Hematopoietic multipotent progenitor cell treated with erythropoietin and hydrocortisone succinate and interleukin-3 and kit ligand, for 17 days (in vitro differentiated cells): ENCODE results near the gene LAMA3.

Experiments used
- DNase-seq: peaks from one replicate; pipeline ENCODE4 v3.0.0-alpha.2; 2015; ENCODE audit warnings: low spot score

LAMA3 gene

GRCh38 chr18:23879544-23879943 is 190.3 kb downstream of the LAMA3 start:
- no peak for DNase-seq

- DNase-seq = no peak
These were observed 190.8 kb downstream of the LAMA3 start for GRCh38 chr18:23879966-23880565.

DNA sequence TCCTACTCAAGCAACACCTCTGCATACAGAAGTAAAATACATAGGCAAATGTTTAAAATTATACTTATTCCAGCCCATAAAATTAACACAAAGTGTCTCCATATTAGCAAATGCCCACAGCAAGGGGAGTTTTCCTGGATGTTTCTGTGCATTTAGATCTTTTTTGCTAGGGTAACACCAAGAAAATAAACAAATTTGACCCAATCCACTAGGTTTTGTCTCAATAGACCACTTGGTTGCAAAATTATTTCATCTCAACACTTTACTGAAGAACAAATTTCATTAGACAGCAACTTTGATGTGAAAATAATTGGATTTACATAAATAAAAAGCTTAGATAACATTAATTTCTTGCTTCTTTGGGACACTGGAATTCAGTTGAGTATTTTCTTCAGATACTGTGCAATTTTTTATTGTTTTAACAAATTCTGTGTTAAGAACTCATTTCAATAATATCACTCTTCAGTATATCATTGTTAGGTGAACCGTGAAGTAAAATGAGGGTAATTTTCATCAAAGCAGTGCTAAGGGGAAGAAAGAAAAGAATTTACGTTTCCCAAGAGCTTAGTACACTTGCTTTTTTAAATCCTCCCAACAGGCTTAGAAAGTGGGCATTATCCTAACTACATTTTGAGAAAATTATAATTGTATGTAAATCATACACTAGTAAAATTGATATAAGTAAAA is 191.8 kb downstream of the LAMA3 start:
- DNase-seq = no peak

GRCh38 chr18:23881778-23882177 is 192.5 kb downstream of the LAMA3 start:
- DNase-seq = no peak

GRCh38 chr18:23882616-23883276 is 193.5 kb downstream of the LAMA3 start:
- no peak for DNase-seq

DNA sequence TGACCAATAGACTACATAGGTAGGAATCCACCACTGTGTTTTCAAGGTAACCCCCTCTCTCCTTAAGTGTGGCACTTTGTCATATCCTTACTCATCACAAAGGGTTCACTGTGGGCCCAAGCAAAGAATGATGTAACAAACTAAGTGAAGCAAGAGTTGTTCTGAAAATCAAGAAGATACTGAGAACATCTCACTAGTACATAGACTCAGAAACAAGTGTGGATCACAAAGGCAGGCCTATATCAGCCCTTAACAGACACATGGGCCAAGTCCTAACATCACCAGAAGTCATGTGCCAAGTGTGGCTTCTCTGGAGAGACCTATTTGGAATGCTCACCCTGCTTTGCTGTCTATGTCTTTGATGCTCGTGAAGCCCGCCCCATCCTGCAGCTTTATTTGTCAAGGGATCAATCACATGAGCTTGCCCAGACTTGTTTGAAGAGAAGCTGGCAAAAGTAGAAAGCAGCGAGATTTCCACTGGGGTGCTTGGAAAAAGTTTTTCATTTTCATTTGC is 194.1 kb downstream of the LAMA3 start:
- no peak for DNase-seq

- no peak for DNase-seq
These were observed 195.6 kb downstream of the LAMA3 start for GRCh38 chr18:23884681-23885375.

GRCh38 chr18:23885750-23886149 is 196.5 kb downstream of the LAMA3 start:
- DNase-seq = no peak

DNA sequence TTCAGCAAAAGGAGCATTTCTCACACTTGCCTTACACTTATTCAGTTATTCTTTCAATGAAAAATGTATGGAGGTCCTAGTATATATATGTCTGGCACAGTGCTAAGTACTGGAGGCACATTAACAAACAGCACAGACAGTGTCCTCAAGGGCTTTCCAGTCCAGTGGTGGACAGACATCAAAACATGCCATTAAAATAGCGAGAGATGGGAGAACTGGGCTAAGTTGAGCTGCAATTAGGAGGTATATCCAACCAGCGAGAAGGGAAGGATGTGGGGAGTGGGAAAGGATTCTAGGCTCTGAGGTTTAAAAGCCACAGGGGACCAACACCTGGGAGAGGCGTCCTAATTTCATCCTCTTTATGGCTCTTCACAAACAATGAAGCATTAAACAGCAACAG is 197.8 kb downstream of the LAMA3 start:
- no peak for DNase-seq

DNA sequence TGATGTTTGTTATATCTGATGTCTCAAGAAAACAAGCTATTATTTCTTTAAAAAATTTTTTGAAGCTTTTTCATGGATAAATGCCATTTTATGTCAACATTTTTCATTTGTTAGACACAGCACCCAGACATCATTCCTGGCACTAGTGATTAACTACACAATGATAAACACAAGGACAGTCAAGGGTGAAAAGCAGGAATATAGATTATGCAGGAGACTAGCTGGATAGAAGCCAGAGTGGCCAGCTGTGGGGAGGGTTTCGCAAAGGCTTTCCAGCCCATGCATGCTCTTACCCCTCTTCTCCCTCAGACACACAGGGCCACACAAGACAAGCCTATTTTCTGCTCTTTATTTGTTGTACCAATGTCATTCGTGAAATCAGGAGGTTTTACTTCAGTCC is 198.2 kb downstream of the LAMA3 start:
- no peak for DNase-seq

GRCh38 chr18:23888881-23889280 is 199.6 kb downstream of the LAMA3 start:
- DNase-seq = no peak

DNA sequence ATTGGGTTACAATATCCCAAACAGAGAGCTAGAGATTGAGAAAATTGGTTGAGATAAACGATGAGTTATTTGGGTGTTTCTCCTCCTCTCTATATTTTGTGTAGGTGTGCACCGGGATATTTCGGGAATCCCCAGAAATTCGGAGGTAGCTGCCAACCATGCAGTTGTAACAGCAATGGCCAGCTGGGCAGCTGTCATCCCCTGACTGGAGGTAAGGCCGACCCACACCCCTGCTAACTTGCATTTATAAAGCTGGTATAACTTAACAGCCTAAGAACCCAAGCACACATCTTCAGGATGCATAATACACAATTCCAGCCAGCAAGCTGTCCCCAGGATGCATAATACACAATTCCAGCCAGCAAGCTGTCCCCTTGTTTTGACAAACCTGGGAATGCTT is 200.7 kb downstream of the LAMA3 start:
- DNase-seq = no peak

DNA sequence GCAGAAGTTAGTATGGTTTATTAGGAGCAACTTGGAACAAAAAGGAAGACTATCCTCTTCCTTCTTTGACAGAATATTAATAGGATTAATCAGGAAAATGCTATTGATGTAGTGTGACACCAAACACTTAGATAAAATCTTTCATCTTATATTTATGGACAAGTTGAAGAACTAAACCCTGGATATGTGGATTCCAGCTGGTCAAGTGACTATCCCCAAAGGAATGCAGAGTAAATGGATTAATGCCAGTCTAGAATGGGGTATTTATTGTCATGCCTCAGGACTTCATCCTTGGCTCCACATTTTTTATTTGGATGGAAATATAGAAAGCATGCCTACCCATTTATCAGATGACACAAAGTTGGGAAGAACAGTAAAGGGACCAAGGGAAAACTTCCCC is 201.3 kb downstream of the LAMA3 start:
- DNase-seq = no peak

DNA sequence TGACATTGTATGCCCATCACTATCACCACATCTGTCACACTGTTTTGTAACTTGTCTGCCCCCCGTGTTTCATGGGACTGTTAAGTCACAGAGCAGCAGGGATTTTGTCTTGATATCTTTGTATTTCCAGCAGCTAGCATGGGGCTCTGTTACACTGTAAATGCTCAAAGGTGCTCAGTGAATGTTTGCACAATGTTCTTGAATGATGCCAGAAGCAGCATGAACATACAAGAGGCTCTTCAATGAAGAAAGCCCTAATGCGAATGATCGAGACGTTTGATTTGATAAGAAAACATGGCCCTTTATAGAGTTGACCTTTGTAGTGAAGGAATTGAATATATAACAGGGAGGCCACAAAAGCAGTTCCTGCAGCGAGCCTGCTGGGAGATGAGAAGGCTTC is 204.4 kb downstream of the LAMA3 start:
- DNase-seq = no peak

DNA sequence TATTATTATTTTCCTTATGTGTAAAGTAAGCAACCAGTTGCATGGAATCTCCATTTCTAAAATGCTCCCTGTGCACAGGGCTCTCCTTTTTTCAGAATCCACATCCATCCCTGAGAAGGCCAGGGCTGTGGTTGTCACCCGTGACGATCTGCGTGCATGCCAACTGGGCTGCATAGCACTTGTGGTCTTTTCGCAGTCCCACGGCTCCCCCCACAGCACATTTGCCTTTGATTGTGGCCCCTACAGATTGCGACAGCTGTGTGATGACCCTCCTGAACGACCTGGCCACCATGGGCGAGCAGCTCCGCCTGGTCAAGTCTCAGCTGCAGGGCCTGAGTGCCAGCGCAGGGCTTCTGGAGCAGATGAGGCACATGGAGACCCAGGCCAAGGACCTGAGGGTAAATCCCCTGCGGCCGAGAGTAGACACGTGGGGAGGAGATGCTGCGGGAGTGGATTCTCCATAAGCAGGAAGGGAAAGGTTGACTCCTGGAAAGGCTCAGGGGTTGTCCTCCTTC is 205.5 kb downstream of the LAMA3 start:
- no peak for DNase-seq

DNA sequence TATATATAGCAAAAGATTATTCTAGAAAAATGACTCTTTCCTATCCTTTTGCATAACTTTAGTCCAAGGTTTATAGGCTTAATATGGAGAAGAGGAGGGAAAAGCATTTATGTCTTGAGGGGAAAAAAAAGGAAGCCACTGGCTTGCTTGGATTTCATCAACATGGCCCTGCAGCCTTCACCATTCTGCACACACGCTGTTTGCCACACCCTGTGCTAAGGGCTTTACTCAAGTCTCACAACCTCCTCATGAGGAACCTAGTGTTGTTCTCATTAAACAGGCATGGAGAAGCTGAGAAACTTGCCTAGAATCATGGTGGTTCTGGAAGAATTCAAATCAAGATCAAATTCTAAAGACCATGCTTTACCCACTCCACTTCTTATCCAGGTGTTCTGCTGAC is 208.0 kb downstream of the LAMA3 start:
- DNase-seq = no peak

DNA sequence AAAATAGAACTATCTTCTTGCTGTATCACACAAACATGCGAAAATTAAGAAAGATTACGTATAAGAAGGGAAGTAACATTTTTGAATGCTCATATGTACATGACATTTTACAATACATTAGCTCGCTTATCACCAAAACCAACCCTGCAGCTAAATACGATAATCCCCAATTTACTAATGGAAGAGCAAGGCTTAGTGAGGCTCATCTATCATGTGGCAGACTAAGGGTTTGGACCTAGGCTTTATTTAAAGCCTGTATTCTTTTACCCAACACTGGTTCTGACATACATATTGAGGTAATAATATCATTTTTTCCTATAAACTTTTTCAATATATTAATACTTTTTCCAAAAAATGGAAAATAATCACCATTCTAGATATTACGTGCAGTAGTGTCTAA is 208.5 kb downstream of the LAMA3 start:
- DNase-seq = no peak

- DNase-seq = no peak
These were observed 211.7 kb downstream of the LAMA3 start for GRCh38 chr18:23900994-23901393.

DNA sequence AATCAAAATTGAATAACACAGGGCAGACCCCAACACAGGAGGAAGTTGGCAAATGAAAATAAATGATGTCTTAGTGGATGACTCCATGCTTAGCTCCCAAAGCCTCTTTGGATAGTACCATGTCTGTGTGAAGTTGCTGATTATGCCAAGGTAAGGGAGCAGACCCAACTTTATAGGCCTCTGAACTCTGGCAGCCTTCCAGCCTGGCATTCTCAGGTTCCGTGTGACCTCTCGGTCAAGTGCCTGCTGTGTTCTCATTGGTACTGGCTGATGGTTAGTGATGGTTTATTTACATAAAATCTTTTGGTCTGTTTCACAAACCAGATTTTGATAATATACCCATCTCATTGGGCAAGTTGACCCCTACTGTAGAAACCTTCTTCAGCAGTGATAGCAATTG is 213.1 kb downstream of the LAMA3 start:
- DNase-seq = no peak

GRCh38 chr18:23903971-23904370 is 214.7 kb downstream of the LAMA3 start:
- DNase-seq = no peak

DNA sequence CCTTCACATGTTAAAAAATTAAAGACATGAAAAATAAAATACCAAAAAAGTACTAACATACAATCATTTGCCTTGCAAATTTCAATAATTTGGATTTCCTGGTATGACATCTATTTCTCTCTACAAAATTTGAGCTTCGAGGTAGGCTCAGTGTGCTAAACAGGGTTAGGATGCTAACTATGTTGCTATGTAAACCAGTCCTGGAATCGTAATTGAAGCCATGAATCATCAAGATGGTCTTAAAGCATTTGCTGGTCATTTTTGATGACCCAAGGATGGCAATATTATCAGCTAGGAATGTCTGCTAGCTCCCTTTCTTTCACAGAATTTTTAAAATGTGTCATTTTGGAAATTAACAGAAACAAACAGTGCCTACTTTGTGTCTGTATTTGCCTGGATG is 217.4 kb downstream of the LAMA3 start:
- no peak for DNase-seq

DNA sequence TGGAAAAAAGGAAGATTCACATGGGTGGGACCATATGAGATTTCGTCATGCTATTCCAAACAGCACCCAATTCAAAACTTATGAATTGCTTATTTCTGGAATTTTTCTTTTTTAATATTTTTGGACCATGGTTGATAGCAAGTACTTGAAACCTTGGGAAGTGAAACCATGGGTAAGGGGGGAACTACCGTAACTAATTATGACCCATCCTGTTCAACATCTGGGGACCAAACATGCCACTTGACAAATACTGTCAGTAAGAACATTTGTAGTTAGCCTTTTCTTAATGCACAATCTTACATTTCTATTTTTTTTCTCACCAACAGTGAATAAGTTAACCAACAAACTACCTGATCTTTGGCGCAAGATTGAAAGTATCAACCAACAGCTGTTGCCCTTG is 219.6 kb downstream of the LAMA3 start:
- no peak for DNase-seq

DNA sequence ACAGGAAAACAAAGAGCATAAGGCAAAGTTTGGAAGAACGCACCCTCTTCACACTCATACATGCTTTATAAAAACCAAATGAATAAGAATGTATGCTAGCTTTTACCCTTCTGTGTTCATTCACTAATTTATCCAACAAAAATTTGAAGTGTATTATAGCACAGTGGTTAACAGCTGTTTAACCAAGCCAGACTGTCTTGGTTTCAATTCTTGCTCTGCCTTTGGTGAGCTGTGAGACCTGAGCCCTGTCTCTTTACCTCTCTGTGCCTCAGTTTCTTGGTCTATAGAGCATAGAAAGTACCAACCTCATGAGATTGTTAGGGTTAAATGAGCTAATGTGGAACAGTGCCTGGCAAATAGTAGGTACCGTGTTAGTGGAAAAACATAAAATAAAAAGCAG is 220.8 kb downstream of the LAMA3 start:
- DNase-seq = no peak
